ENCODE results near the gene DPY19L1.
"Not testable (repeated sequence)": the region's sequence is repeated elsewhere in the genome, so short reads cannot be mapped to it uniquely, and the experiment has no call there.

DPY19L1 gene

DNA sequence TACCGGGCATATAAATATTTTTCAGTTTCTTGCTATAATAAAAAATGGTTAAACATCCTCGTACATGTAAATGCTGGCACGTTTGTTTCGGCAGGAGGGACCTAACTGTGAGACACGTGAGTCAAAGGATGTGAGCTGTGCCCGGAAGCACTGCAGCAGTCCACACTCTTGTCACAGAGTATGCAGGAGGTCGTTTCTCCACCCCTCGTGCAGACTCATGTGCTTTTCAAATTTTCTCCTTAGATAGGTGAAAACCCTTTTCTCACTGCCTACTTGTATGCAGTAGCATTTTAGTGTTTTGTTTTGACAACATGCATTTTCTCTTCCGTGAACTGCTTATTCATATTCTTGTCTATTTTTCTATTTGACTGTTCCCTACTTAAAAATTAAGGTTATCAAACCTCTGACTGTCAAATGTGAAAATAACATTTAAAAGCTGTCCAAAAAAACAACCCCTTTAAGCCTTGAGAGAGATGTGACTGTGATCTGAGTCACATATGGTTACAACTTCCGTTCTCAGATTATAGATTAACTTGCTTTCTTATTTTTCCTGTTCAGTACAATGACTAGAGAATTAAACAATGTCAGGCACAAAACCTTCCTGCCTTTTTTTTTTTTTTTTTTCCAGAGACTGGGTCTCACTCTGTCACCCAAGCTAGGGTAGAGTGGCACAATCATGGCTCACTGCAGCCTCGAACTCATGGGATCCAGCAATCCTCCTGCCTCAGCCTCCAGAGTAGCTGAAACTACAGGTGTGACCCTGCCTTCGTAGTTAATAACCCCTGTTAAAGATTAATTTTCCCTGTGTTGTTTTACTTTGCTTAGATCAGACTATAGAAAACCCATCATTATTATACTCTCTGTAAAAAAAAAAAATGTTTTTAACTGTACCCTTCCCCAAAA is 45.1 kb downstream of the DPY19L1 start:
- DNase-seq (ENCODE audit: low read depth in 2 of 3, low spot score in 2 of 3): peak in 1 of 3 experiments; percentile 9

DNA sequence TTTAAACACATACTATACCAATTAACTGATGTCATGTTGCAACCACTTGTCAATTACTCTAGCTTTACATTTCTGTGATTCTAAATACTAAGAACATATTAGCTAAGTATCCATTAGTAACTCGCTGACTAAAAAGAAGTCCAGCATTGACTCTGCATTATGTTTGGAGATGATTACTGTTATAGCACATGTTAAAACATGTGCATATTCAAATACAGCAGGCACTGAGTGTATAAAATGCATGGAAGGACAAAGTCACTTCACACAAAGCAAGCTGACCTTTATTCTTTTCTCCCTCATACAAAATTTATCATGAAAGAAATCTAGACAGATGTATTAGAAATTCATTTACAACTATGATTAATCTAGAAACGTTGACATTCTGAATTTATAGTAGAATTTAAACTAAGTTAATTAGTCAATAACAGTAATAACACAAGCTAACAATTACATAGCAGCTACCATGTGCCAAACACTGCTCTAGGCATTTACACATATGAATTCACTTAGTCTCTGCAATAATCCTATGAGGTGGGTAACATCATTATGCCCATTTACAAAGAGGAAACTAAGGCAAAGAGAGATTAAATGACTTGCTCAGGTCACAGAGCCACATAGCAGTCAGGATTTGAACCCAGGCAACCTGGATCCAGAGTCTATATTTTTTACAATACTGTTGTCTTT is 48.7 kb downstream of the DPY19L1 start:
- not testable (repeated sequence) for DNase-seq (ENCODE audit: low read depth in 2 of 3, low spot score in 2 of 3)

DNA sequence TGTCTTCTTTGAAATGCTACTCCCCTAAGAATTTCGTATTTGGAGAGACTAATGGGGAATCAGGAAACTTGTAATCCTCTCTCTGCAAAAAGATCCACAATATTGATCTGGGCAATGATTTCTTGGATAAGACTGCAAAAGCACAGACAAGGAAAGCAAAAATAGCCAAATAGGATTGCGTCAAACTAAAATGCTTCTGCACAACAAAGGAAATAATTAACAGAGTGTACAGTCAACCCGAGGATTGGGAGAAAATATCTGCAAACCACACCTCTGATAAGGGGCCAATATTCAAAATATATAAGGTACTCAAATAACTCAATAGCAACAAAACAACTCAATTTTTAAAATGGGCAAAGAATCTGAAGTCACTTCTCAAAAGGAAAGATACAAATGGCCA is 52.1 kb downstream of the DPY19L1 start:
- DNase-seq (ENCODE audit: low read depth in 2 of 3, low spot score in 2 of 3): not testable (repeated sequence)

DNA sequence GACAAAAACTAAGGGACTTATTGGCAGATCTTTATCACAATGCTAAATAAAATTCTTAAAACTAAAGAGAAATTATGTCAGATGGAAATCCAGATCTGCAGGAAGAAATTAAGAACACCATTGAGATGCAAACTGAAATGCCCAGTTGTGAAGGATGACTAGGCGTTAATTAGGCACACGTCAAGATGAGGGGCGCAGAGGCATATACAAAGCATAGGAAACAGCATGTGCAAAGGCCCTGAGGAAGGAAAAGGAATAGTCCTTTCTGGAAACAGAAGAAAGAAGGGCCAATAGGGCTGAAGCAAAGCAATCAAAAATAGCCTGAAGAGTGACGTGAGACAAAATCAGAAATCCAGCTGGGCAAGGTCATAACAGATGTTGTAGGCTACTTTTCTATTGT is 53.1 kb downstream of the DPY19L1 start:
- not testable (repeated sequence) for DNase-seq (ENCODE audit: low read depth in 2 of 3, low spot score in 2 of 3)

DNA sequence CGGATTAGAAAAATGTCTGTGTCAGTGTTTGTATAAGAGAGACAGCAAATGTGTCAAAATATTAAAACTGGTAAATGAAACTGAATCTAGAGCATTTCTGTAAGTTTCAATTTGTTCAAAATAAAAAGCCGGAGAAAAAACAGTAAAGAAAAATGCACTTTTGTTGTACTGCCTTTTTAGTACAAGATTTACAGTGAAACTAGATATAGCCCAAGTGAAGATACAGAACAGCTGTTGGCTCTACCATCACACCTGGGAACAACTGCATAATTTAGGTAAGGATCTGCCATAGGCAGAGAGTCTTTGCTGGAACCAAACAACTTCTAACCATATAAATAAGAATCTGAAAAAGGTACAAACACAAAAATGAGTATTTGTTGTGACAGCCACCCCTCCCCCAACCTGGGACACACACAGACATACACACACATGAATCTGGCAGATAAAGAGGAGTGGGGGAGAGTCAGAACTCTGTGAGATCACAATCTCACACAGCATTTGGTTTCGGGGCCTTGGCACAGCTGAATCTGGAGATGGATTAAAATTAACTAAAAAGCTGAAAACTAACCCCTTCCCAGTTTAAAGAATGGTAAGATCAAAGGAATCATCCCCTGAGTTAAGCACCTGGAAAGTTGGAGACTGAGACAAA is 54.8 kb downstream of the DPY19L1 start:
- no peak for DNase-seq (ENCODE audit: low read depth in 2 of 3, low spot score in 2 of 3)

DNA sequence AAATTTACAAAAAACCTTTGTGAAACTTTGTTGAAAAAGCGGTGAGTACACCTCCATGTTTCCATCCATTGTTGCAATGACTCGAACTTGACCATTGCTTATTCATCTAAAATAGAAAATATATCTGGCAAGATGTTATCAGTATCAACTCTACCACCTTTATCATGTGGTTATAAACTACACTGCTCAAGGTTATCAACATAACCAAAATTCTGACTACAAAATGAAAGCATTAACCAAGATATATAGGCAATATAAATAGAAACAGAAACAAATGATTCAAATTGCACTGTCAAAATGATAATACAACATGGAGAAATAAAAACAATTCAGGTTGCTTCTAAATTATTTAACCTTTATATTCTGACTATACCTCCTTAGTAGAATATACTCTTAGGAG is 58.2 kb downstream of the DPY19L1 start:
- not testable (repeated sequence) for DNase-seq (ENCODE audit: low read depth in 2 of 3, low spot score in 2 of 3)

DNA sequence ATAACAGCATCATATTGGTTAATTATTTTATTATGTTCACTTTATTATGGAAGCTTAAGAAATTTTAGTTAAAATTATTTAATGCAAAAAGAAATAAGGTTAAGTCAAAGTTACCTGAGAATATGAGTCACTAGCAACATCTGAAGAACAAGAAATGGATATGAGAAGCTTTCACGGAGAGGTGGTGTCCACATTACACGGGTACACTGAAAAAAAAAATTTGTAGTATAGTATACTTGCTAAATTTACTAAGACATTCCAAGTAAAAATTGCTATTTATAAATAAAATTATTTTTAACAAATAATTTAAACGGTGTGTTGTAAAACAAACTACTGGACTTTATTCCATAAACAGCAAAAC is 63.9 kb downstream of the DPY19L1 start:
- DNase-seq (ENCODE audit: low read depth in 2 of 3, low spot score in 2 of 3): no peak

DNA sequence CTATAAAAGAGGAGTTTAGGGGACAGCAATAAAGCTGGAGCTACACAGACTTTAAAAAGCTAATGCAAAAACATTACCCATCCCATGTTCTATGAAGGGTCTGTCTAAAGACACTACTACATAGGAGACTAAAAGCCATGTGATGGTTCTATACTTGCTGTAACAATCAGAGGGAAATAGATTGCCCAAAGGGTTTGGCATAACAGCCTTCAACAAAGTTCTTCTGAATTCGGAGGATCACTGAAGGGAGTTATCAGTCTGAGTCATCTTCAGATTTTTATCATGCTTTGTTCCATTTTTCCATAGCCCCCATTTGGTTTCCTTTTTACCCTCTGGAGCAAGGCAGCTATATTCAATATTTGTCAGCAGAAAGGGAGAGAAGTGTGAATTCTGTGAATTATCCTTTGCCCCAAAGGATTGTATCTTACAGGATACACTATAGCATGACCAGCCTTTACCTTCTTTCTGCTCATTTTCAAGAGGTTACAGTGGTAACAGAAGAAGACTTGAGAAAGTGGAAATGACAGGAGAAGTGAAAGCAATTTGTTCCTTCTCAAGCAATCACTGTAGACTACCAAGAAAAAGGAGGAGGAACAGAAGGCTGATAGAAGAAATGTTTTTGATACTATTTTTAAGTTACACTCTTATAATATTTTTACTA is 64.4 kb downstream of the DPY19L1 start:
- DNase-seq (ENCODE audit: low read depth in 2 of 3, low spot score in 2 of 3): not testable (repeated sequence)

DNA sequence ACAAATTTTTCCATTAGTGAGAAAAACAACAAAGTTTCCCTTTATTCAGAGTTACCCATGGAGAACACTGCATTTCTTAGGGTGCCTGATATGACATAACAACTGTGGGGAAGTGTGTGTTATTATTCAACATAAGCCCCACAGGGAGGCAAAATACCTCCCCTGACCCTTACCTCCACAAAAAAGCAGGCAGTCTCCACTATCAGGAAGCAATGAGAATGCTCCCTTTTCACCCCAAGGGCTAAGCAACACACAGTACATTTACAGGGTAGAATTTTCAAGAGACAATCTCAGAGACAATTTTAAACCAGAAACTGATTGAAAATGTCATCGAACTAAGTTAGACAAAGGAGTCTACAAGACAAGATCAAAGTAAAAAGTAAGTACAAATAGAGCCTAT is 69.5 kb downstream of the DPY19L1 start:
- DNase-seq (ENCODE audit: low read depth in 2 of 3, low spot score in 2 of 3): not testable (repeated sequence)

DNA sequence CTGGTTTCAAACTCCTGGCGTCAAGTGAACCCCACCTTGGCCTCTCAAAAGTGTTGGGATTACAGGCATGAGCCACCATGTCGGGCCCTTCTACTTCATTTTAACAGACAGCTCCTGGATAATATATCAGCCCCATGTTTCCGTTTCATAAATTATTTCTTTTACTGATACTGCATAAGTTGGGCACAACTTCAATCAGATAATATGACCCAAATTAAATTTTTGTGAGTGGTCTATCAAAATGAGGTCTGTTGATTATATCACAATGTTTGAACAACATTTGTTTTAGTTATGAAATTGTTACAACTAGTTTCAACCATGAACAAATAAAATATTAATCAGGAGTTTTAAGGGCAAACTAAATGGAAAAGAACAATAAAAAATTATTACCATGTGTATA is 70.8 kb downstream of the DPY19L1 start:
- not testable (repeated sequence) for DNase-seq (ENCODE audit: low read depth in 2 of 3, low spot score in 2 of 3)

DNA sequence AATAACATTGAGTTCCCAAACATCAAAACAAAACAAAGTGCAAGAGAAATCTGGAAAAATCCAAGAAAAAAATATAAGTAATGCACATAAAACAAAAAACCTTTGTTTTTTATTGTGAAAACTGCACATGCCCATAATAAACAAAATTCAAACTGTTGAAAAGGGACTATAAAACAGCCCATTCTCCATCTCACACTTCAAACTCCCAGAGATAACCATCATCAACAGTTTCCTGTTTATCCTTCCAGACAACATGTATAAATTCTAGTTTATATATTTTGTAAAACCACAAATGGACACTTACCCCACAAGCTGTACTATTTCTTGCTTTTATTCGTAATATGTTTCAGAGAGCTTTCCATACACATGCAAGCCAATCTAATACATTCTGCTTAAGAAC is 79.3 kb downstream of the DPY19L1 start:
- no peak for DNase-seq (ENCODE audit: low read depth in 2 of 3, low spot score in 2 of 3)

DNA sequence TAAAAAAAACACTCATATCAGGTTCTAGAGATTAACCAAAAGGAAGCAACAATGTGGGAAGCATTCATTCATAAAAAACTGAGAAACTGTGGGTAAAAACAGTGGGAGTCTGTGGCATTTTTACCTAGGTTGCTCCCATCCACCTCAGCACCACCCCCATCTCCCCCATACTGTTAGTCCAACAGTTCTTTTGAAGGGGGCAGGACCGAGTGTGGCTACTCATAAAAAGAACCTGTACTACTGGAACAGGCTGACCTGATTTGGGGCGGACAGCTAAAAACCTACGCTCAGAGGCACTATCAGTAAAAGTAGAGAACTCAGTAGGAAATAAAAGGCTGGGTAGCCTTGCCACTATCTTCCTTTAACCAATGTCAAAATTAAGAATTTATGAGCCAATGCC is 84.5 kb downstream of the DPY19L1 start:
- no peak for DNase-seq (ENCODE audit: low read depth in 2 of 3, low spot score in 2 of 3)

DNA sequence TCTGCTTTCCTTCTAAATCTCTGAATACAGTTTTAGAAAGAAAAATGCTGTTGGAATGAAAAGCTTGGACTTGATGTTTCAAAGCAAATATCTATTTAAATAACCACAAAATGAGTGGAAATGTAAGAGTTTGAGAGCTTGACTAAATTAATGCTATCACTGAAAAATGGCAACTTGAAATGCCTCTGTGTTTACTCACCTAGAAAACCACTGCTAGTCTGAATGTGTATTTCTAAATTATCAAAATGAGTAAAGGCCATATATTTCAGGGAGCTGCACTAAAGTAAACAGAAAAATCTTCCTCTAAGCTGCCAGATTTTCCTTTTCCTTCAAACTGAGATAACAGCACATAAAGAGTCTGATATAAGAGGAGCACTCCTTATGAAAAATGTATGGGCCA is 87.9 kb downstream of the DPY19L1 start:
- no peak for DNase-seq (ENCODE audit: low read depth in 2 of 3, low spot score in 2 of 3)

DNA sequence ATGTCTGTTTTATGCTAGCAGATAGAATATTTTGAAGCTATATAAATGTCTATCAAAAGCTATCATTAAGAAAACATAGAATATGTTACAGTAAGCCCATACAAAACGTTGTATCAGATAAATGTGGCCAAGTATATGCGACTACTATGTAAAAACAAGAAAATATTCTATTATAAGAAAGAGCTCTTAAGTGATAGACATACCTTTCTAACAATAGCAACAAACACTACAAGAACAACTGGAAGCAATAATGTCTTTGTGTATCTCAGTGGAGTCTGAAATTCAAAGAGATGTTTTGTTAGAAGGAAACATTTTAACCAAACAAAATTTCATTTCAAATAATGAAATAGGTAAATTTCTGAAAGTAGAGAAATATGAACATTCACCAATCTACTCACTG is 89.9 kb downstream of the DPY19L1 start:
- not testable (repeated sequence) for DNase-seq (ENCODE audit: low read depth in 2 of 3, low spot score in 2 of 3)

DNA sequence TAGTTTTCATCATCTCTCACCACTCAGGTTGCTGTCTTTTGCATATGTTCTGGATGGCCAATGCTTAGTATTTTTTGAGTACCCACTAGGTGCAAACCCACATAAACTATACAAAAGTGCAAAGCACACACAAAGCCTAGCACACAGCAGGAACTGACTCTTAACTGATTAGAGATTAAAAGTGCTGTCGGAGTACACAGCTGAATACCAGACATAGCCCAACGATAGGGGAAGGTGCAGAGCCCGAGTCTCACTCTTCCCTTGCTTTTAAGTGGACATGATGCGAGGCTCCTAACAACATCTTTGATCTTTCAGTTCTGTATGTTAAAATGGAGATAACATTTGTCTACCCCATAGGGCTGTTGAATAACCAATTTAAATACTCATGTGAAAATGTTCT is 90.8 kb downstream of the DPY19L1 start:
- DNase-seq (ENCODE audit: low read depth in 2 of 3, low spot score in 2 of 3): no peak

DNA sequence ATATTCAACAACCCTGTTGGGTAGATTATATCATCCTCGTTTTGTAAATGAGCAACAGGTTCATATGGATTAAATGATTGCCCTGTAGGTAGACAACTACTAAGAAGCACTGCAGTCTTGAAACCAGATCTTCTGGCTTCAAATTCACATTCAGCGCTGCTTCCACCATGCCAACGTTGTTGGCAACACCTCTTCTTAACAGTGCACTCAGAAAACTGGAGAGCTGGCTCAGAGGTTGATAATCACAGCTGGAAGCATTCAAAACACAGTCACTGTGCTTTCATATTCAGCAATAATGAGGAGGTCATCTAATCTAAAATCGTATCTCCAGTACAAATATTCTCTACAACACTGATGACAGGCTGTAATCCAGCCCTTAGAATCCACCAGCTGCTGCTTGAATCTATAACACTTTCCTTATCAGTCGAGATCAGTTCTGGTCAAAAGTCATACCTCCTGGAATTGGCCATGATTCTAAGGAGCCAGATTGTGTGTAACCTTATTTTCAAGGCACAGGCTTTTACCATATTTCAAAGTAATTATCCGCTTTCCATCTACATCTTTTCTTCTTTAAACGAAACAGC is 91.3 kb downstream of the DPY19L1 start:
- DNase-seq (ENCODE audit: low read depth in 2 of 3, low spot score in 2 of 3): not testable (repeated sequence)

DNA sequence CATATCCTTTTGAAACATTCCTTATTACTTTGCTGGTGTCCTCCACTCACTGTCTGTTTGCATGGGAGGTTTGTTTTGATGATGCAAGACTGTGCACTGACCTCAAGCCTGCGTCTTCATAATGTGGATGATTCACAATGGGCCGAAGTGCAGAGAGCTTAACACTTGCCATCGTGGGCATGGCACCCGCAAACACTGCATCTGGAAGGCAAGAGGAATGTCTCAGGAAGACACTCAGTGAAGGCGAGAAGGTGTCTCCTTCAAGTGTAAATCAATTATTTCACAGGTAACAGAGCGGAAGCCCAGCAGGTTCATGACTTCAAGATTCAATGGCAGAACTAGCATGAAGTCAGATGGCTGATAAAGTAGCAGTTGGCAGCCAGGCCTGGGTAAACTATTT is 98.1 kb downstream of the DPY19L1 start:
- DNase-seq (ENCODE audit: low read depth in 2 of 3, low spot score in 2 of 3): no peak

DNA sequence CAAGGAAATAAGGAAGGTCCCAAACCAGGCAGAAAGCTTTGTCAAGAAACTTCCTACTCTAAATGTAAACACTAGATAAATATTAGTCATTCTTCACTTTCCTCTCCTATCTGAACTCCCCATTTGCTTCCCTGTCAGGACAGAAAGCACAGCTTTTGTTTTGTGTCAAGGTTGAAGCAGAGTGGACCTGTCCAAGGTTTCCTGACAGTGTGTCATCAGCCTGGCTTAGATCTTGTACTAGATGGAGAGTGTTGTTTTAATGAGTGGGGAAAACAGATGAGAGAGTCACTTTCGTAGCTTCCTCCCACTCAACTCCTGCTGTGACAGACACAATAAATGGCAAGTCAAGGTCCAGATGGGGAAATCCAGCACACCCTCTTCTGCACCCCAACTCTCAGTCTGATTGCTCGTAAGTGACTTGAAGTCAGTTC is 101.5 kb downstream of the DPY19L1 start:
- not testable (repeated sequence) for DNase-seq (ENCODE audit: low read depth in 2 of 3, low spot score in 2 of 3)

DNA sequence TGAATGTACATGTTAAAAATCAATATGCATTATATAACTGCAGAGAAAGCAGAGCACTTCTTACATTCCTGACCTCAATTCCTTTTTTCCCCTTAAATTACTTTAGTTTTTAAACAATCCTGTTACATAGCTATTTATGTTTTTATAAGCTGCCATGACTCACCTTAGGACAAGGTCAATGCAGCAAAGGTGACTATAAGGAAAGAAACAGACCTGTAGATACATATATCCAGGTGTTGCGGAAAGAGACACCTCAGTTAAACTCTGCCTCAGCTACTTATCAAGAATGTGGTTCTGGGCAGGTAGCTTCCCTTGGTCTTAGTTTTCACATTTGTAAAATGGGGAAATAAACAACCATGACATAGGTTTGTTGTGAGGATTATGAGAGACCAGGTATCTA is 105.5 kb downstream of the DPY19L1 start:
- no peak for DNase-seq (ENCODE audit: low read depth in 2 of 3, low spot score in 2 of 3)

DNA sequence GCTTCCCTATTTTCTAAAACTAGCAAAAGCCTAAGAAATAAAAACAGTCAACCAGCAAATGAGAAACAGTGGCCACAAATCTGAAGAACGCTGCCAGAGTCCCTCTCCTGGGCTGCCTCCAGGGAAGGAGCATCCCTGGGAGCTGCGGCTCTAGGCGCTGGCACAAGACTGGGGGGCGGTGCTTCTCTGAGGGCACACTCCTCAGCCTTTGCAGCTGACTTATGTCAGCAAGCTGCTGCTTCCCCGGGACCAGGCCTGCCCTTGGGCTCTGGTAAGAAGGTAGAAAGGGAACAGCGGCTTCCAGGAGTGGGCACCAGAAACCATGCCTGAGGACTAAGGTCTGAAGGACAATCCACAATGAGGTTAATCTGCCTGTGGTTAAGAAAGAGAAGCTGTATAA is 107.5 kb downstream of the DPY19L1 start:
- DNase-seq (ENCODE audit: low read depth in 2 of 3, low spot score in 2 of 3): not testable (repeated sequence)

DNA sequence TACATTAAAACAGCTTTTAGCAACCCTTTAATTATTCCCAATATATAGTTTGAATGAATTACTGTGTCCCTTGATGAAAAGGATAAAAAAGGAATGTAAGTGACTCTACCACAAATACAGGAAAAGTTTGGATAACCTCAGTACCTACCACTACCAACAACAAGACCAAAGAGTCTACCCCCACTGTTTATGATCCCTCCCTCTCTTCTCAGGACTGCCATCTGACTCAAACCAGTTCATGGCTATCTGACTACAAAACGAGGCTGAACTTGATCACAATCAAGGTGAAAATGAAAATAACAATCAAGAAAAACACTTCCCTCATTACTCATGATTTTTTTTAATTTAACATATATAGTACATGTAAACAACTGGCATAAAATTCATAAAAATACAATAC is 108.7 kb downstream of the DPY19L1 start:
- DNase-seq (ENCODE audit: low read depth in 2 of 3, low spot score in 2 of 3): no peak

Data from activated CD8-positive, alpha-beta memory T cell treated with anti-CD3 and anti-CD28 coated beads for 48 hours (primary cell).